OCI-LY1 (cell line): ENCODE results near the gene AMPH.
A peak's percentile ranks its signal among the peaks of the same experiment; 100 is the strongest.
"Not testable (repeated sequence)": the region's sequence is repeated elsewhere in the genome, so short reads cannot be mapped to it uniquely, and the experiment has no call there.

ENCODE experiments used
- H2AFZ ChIP-seq: fragments of 200-600 bp; sonication (generic), shearing (Covaris generic); 2 replicates; pipeline ENCODE4 v1.6.0; 2014; ENCODE audit warnings: antibody characterized with exemption, mild to moderate bottlenecking, low read length
- H3F3A ChIP-seq: fragments of 200-600 bp; sonication (generic), shearing (Covaris generic); 2 replicates; pipeline ENCODE4 v1.6.0; 2014; ENCODE audit warnings: mild to moderate bottlenecking, antibody characterized with exemption, low read length, moderate library complexity; ENCODE audit not compliant: insufficient read depth
- H3K27ac ChIP-seq: fragments of 200-600 bp; sonication (generic); 2 replicates; pipeline ENCODE4 v1.5.1; 2014; ENCODE audit warnings: low read length, mixed run types, mild to moderate bottlenecking, low read depth; ENCODE audit not compliant: poor library complexity, severe bottlenecking
- H3K27me3 ChIP-seq: fragments of 200-600 bp; sonication (generic); 2 replicates; pipeline ENCODE4 v1.6.0; 2014; ENCODE audit warnings: antibody characterized with exemption, mild to moderate bottlenecking, low read length, moderate library complexity; ENCODE audit not compliant: insufficient read depth
- H3K36me3 ChIP-seq: fragments of 200-600 bp; sonication (generic); 2 replicates; pipeline ENCODE4 v1.6.1; 2014; ENCODE audit warnings: mild to moderate bottlenecking, antibody characterized with exemption, low read length, moderate library complexity, mixed read lengths; ENCODE audit not compliant: insufficient read depth
- H3K4me1 ChIP-seq: fragments of 200-600 bp; sonication (generic); 2 replicates; pipeline ENCODE4 v1.5.1; 2014; ENCODE audit warnings: mild to moderate bottlenecking, low read length, moderate library complexity; ENCODE audit not compliant: insufficient read depth, severe bottlenecking
- H3K4me2 ChIP-seq: fragments of 200-600 bp; sonication (generic), shearing (Covaris generic); 2 replicates; pipeline ENCODE4 v1.6.1; 2014; ENCODE audit warnings: low read length
- H3K4me3 ChIP-seq: fragments of 200-600 bp; sonication (generic); 2 replicates; pipeline ENCODE4 v1.5.1; 2014; ENCODE audit warnings: low read length, low read depth, mild to moderate bottlenecking, mixed read lengths; ENCODE audit not compliant: poor library complexity, severe bottlenecking
- H3K79me2 ChIP-seq: fragments of 200-600 bp; shearing (Covaris generic); 2 replicates; pipeline ENCODE4 v1.6.1; 2016; ENCODE audit warnings: mixed run types, low read length, mixed read lengths; ENCODE audit not compliant: insufficient read depth
- H3K9ac ChIP-seq: fragments of 200-600 bp; sonication (generic), shearing (Covaris generic); 2 replicates; pipeline ENCODE4 v1.6.1; 2014; ENCODE audit warnings: mild to moderate bottlenecking, low read length, mixed read lengths
- H3K9me2 ChIP-seq: fragments of 200-600 bp; sonication (generic), shearing (Covaris generic); 2 replicates; pipeline ENCODE4 v1.6.1; 2014; ENCODE audit warnings: low read depth, mild to moderate bottlenecking, low read length, mixed read lengths
- H3K9me3 ChIP-seq: fragments of 200-600 bp; shearing (Covaris generic); 2 replicates; pipeline ENCODE4 v1.6.1; 2014; ENCODE audit warnings: low read length, mixed read lengths
- H4K20me1 ChIP-seq: fragments of 200-600 bp; sonication (generic), shearing (Covaris generic); 2 replicates; pipeline ENCODE4 v1.6.0; 2016; ENCODE audit warnings: mild to moderate bottlenecking, low read length; ENCODE audit not compliant: insufficient read depth
- TF ChIP-seq, protein P1 (sequence below): fragments of 200-600 bp; sonication (generic), shearing (Covaris generic); IDR thresholded peaks from 2 replicates; pipeline ENCODE4 v1.5.1; 2017; ENCODE audit warnings: mild to moderate bottlenecking, antibody characterized with exemption, low read length, moderate library complexity, mixed read lengths

Gene AMPH

DNA sequence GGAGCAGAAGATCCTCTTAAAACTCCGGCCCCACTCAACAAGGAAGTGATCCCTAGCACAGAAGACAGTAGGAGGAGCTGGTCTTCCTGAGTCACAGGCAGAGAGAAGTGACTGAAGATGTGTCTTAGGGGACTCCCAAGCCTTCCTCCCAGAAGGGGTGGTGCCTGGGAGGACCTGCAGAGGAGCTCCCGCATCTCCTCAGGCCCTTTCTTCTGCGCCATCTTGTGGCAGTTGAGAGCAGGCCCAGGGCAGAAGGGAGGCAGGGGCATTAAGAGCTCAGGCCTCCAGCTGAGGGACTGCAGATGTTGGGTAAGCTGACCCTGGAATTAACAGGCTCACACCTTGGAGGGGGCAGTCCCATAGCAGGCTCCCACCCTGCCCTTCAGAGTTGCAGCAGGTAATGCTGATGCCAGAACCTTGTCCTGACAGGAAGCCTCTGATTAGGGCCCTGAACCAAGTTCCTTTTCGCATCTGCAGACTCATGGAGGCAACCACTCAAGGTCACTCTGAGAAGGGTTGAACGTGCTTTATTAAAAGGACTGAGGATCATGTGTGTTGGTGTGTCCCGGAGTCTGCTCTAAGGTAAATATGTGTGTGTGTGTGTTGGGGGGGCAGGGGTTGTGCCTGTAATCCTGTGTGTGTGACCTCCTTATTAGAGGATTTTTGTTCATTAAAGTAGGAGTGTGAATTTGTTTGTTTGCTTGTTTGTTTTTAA lies 281.1 kb downstream of the AMPH start:
- not testable (repeated sequence) for H3K36me3 ChIP-seq, H3K4me3 ChIP-seq, H3K27me3 ChIP-seq, H3K9me3 ChIP-seq, H3K9ac ChIP-seq, H3F3A ChIP-seq, H3K9me2 ChIP-seq, H2AFZ ChIP-seq, H3K79me2 ChIP-seq, H3K27ac ChIP-seq, H3K4me2 ChIP-seq, H4K20me1 ChIP-seq
- TF ChIP-seq, protein P1, sequence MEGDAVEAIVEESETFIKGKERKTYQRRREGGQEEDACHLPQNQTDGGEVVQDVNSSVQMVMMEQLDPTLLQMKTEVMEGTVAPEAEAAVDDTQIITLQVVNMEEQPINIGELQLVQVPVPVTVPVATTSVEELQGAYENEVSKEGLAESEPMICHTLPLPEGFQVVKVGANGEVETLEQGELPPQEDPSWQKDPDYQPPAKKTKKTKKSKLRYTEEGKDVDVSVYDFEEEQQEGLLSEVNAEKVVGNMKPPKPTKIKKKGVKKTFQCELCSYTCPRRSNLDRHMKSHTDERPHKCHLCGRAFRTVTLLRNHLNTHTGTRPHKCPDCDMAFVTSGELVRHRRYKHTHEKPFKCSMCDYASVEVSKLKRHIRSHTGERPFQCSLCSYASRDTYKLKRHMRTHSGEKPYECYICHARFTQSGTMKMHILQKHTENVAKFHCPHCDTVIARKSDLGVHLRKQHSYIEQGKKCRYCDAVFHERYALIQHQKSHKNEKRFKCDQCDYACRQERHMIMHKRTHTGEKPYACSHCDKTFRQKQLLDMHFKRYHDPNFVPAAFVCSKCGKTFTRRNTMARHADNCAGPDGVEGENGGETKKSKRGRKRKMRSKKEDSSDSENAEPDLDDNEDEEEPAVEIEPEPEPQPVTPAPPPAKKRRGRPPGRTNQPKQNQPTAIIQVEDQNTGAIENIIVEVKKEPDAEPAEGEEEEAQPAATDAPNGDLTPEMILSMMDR = peak; percentile 30; the same call in 1 of the 2 replicates
- peaks cover 13% of the 10 kb centered on the region for H3K4me1 ChIP-seq

DNA sequence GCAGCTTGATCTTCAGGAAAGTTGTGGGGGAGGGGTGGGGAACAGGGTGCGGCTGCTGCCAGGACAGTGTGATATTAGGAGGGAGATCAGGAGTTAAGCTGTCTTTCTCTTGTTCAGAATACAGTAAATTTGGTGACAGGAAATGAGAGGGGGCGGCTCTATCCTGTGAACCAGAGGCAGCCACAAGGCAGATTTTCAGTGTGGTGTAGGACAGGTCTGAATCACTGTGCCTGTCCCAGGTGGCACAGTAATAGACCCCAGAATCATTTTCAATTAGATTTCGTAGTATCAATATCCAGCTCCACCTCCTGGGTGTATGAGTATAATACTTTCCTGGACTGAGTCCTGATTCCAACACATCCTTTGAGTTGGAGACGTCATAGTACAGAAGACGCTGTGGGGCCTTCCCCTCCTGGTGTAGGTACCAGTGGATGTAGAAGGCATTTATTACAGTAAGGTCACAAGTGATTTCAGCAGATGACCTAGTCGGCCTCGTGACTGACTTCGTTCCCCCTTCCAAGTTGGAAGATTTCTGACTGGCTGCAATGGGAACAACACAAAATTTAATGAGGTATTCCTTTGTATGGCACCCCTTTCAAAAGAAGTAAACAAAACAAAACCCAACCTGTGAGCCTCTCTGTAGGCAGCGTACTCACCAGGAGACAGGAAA lies 281.9 kb downstream of the AMPH start:
- H2AFZ ChIP-seq, H3F3A ChIP-seq, H3K9me2 ChIP-seq, H3K9ac ChIP-seq, H3K4me2 ChIP-seq, H3K4me3 ChIP-seq, H3K36me3 ChIP-seq, H3K27me3 ChIP-seq, H3K27ac ChIP-seq, H3K9me3 ChIP-seq, H3K79me2 ChIP-seq, H4K20me1 ChIP-seq: not testable (repeated sequence)
- peaks cover 21% of the 10 kb centered on the region for H3K4me1 ChIP-seq

DNA sequence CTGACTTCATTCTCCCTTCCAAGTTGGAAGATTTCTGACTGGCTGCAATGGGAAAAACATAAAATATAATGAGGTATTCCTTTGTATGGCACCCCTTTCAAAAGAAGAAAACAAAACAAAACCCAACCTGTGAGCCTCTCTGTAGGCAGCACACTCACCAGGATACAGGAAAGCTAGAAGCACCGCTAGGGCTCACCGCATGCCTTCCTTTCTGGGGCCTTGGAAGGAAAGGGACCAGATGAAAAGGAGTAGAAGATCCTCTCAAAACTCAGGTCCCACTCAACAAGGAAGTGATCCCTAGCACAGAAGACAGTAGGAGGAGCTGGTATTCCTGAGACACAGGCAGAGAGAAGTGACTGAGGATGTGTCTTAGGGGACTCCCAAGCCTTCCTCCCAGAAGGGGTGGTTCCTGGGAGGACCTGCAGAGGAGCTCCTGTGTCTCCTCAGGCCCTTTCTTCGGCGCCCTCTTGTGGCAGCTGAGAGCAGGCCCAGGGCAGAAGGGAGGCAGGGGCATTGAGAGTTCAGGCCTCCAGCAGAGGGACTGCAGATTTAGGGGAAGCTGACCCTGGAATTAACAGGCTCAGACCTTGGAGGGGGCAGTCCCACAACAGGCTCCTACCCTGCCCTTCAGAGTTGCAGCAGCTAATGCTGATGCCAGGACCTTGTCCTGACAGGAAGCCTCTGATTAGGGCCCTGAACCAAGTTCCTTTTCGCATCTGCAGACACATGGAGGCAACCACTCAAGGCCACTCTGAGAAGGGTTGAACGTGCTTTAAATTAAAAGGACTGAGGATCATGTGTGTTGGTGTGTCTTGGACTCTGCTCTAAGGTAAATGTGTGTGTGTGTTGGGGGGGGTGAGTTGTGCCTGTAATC lies 285.6 kb downstream of the AMPH start:
- H3K27me3 ChIP-seq, H3K9me3 ChIP-seq, H3K4me3 ChIP-seq, H3K79me2 ChIP-seq, H3K4me2 ChIP-seq, H2AFZ ChIP-seq, H3K36me3 ChIP-seq, H3F3A ChIP-seq, H4K20me1 ChIP-seq, H3K9me2 ChIP-seq, H3K27ac ChIP-seq, H3K9ac ChIP-seq: not testable (repeated sequence)
- TF ChIP-seq, protein P1 = peak; percentile 88
- peaks cover 22% of the 10 kb centered on the region for H3K4me1 ChIP-seq

DNA sequence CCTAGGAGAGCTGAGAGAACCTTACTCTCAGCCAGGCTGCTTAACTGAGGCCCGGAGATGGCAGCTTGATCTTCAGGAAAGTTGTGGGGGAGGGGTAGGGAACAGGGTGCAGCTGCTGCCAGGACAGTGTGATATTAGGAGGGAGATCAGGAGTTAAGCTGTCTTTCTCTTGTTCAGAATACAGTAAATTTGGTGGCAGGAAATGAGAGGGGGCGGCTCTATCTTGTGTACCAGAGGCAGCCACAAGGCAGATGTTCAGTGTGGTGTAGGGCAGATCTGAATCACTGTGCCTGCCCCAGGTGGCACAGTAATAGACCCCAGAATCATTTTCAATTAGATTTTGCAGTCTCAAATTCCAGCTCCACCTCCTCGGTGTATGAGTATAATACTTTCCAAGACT lies 286.4 kb downstream of the AMPH start:
- not testable (repeated sequence) for H3K9me2 ChIP-seq, H3F3A ChIP-seq, H3K79me2 ChIP-seq, H3K9ac ChIP-seq, H3K27ac ChIP-seq, H3K4me2 ChIP-seq, H4K20me1 ChIP-seq, H3K9me3 ChIP-seq, H3K4me3 ChIP-seq, H2AFZ ChIP-seq, H3K27me3 ChIP-seq, H3K36me3 ChIP-seq
- peaks cover 15% of the 10 kb centered on the region for H3K4me1 ChIP-seq

DNA sequence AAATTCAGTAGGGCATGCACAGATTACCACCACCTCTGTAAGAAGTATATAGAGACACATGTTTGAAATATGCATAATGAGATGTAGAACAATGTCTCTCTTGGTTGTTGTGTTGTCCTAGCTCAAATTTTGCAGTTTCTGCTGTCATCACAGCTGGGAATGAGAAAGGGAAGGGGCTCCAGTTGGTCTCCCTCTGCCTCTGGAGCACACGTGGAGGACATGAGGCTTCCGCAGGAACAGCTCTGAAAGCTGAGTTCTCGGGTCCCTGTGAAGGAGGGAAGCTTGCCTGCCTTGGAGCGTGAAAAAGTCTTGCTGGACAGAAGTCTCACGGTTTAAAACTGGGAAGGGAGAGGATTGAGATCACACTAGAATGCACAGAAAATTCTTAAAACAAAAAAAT lies 289.0 kb downstream of the AMPH start:
- H3K27me3 ChIP-seq, H3K9me2 ChIP-seq, H3F3A ChIP-seq, H3K4me2 ChIP-seq, H3K9me3 ChIP-seq, H3K9ac ChIP-seq, H3K4me3 ChIP-seq, H3K79me2 ChIP-seq, H3K27ac ChIP-seq, H2AFZ ChIP-seq, H3K36me3 ChIP-seq, H4K20me1 ChIP-seq: not testable (repeated sequence)
- peaks cover 12% of the 10 kb centered on the region for H3K4me1 ChIP-seq

DNA sequence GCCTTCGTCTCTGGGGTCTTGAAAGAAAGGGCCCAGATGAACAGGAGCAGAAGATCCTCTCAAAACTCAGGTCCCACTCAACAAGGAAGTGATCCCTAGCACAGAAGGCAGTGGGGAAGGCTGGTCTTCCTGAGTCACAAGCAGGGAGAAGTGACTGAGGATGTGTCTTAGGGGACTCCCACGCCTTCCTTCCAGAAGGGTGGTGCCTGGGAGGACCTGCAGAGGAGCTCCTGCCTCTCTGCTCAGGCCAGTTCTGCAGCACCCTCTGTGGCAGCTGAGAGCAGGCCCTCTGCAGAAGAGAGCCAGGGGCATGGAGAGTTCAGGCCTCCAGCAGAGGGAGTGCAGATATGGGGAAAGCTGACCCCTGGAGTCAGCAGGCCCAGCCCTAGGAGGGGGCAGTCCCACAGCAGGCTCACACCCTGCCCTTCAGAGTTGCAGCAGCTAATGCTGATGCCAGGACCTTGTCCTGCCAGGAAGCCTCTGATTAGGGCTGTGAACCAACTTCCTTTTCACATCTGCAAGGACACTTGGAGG lies 289.9 kb downstream of the AMPH start:
- not testable (repeated sequence) for H3F3A ChIP-seq, H2AFZ ChIP-seq, H3K27me3 ChIP-seq, H3K36me3 ChIP-seq, H4K20me1 ChIP-seq, H3K9me2 ChIP-seq, H3K27ac ChIP-seq, H3K4me3 ChIP-seq, H3K4me2 ChIP-seq, H3K9me3 ChIP-seq, H3K9ac ChIP-seq, H3K79me2 ChIP-seq
- peaks cover 12% of the 10 kb centered on the region for H3K4me1 ChIP-seq
